WI38 (cell line): ENCODE results near the gene P2RX4.

Experiments
- H3K4me3 ChIP-seq: 2 replicates; pipeline ENCODE4 v1.5.1; 2011; ENCODE audit warnings: low read depth, mild to moderate bottlenecking, control low read depth, low read length
- TF ChIP-seq, protein P1 (sequence below): IDR thresholded peaks from 2 replicates; pipeline ENCODE4 v1.5.1; 2012; ENCODE audit warnings: low read depth, mild to moderate bottlenecking, control low read depth, low read length

P2RX4 gene

DNA sequence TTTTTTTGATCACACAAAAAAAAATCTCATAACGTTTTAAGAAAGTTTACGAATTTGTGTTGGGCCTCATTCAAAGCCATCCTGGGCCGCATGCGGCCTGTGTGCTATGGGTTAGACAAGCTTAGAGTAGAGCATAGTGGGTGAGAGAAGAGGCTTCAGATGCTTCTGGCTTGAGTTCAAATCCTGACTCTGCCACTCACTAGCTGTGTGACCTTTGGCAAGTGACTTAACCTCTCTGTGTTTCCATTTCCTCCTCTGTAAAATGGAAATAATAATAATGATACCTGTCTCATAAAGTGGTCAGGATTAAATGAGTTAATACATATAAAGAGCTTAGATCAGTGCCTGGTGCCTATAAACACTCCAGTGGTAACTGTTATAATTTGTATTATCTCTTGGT is 6.2 kb downstream of the P2RX4 start:
- TF ChIP-seq, protein P1, sequence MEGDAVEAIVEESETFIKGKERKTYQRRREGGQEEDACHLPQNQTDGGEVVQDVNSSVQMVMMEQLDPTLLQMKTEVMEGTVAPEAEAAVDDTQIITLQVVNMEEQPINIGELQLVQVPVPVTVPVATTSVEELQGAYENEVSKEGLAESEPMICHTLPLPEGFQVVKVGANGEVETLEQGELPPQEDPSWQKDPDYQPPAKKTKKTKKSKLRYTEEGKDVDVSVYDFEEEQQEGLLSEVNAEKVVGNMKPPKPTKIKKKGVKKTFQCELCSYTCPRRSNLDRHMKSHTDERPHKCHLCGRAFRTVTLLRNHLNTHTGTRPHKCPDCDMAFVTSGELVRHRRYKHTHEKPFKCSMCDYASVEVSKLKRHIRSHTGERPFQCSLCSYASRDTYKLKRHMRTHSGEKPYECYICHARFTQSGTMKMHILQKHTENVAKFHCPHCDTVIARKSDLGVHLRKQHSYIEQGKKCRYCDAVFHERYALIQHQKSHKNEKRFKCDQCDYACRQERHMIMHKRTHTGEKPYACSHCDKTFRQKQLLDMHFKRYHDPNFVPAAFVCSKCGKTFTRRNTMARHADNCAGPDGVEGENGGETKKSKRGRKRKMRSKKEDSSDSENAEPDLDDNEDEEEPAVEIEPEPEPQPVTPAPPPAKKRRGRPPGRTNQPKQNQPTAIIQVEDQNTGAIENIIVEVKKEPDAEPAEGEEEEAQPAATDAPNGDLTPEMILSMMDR, result no peak
- H3K4me3 ChIP-seq, result no peak overlapping the region

GRCh38 chr12:121217063-121217462 is 7.1 kb downstream of the P2RX4 start:
- TF ChIP-seq, protein P1, result no peak
- no peak overlapping the region for H3K4me3 ChIP-seq

DNA sequence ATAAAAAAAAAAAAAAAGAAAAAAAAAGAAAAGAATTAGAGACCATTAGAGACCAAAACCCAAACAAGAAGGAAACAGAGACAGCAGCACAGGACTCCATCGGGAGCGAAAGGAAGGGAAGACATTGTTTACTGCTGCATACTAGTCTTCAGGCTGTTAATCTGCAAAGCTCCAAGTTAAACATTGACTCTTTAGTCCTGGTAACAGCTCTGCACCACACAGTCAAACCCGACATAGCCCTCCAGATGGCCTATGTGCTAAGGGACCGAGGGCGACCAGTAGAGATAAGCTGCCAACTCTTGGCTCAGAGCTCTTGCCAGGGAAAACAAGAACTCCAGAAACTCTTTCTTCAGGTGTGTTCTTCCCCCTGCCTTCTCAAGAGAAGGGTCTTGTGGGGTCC is 7.8 kb downstream of the P2RX4 start:
- TF ChIP-seq, protein P1, result no peak
- no peak overlapping the region for H3K4me3 ChIP-seq

GRCh38 chr12:121218588-121219352 is 8.8 kb downstream of the P2RX4 start:
- TF ChIP-seq, protein P1, result no peak
- H3K4me3 ChIP-seq, result no peak overlapping the region

- no peak overlapping the region for H3K4me3 ChIP-seq
- TF ChIP-seq, protein P1, result no peak
Observed at GRCh38 chr12:121219353-121219986, 9.5 kb downstream of the P2RX4 start.

- no peak overlapping the region for H3K4me3 ChIP-seq
- TF ChIP-seq, protein P1, result no peak
Observed at GRCh38 chr12:121222847-121223246, 12.9 kb downstream of the P2RX4 start.
